Small intestine (tissue), 7 donors: ENCODE measurements around the gene SOCS3. TPM values are rescaled to one million over a fixed set of nuclear protein-coding genes. Genes with fewer than 3 reads are reported as not detected.

Source experiments
- DNase-seq, 2 donors: peaks; one replicate each; pipeline versions ENCODE4 v3.0.0 to v3.0.0-alpha.2; 2013
- FAIRE-seq: peaks from 2 replicates; lab custom pipeline; 2012; peaks lifted over from hg19 to GRCh38; lab: Jason Lieb, UNC
- H3K27ac ChIP-seq, 3 donors: one replicate each; pipeline ENCODE4 v1.5.1; 2013; ENCODE audit warnings: low read length in 2 of 3, mild to moderate bottlenecking in 2 of 3, control low read depth in 1 of 3, inconsistent platforms in 1 of 3, low read depth in 1 of 3, moderate library complexity in 1 of 3
- H3K27me3 ChIP-seq, 3 donors: one replicate each; pipeline ENCODE4 v1.6.1; 2013; ENCODE audit warnings: low read length in 3 of 3, inconsistent platforms in 1 of 3; ENCODE audit not compliant: control insufficient read depth in 3 of 3, insufficient read depth in 3 of 3
- H3K36me3 ChIP-seq, 3 donors: one replicate each; pipeline ENCODE4 v1.6.1; 2013; ENCODE audit warnings: low read length in 3 of 3, inconsistent platforms in 1 of 3, low read depth in 1 of 3, mild to moderate bottlenecking in 1 of 3, moderate library complexity in 1 of 3; ENCODE audit not compliant: control insufficient read depth in 3 of 3, insufficient read depth in 2 of 3
- H3K4me1 ChIP-seq, 3 donors: one replicate each; pipeline ENCODE4 v1.6.1; 2013; ENCODE audit warnings: low read length in 2 of 3, inconsistent platforms in 1 of 3, low read depth in 1 of 3, mild to moderate bottlenecking in 1 of 3, moderate library complexity in 1 of 3; ENCODE audit not compliant: control insufficient read depth in 3 of 3, insufficient read depth in 2 of 3
- H3K4me3 ChIP-seq, 3 donors: one replicate each; pipeline ENCODE4 v1.5.1; 2013; ENCODE audit warnings: low read length in 3 of 3, control low read depth in 1 of 3, inconsistent platforms in 1 of 3, low read depth in 1 of 3, mild to moderate bottlenecking in 1 of 3, moderate library complexity in 1 of 3
- H3K9me3 ChIP-seq, 2 donors: one replicate each; pipeline ENCODE4 v1.6.1; 2013; ENCODE audit warnings: low read depth in 1 of 2, low read length in 1 of 2; ENCODE audit not compliant: control insufficient read depth in 2 of 2, insufficient read depth in 1 of 2
- WGBS, 3 donors: extraction: QIAGEN DNeasy Blood & Tissue Kit; methylation state at CpG; one replicate each; pipeline ENCODE4 v1.1.7; 2013; 5-methylcytosine and 5-hydroxymethylcytosine counted together
- polyA plus RNA-seq, 4 donors: library from polyadenylated mRNA; stranded (reverse) in 3 of 4; unstranded in 1 of 4; fragments of 200-250 nt in 3 of 4; fragments of 120-200 nt in 1 of 4; gene quantifications; one replicate each; pipeline versions ENCODE4 v1.2.1 to v1.2.3, GENCODE V29; 2013
- donor health status: healthy with polysubstance abuse.
- donor health status: control.
- donor health status: control.
- donor health status: Bipolar disorder and iron deficiency.
- donor health status: healthy.

SOCS3 gene
- polyA plus RNA-seq, 4 donors: 3.4 to 67.3 (median 17.2) TPM

DNA sequence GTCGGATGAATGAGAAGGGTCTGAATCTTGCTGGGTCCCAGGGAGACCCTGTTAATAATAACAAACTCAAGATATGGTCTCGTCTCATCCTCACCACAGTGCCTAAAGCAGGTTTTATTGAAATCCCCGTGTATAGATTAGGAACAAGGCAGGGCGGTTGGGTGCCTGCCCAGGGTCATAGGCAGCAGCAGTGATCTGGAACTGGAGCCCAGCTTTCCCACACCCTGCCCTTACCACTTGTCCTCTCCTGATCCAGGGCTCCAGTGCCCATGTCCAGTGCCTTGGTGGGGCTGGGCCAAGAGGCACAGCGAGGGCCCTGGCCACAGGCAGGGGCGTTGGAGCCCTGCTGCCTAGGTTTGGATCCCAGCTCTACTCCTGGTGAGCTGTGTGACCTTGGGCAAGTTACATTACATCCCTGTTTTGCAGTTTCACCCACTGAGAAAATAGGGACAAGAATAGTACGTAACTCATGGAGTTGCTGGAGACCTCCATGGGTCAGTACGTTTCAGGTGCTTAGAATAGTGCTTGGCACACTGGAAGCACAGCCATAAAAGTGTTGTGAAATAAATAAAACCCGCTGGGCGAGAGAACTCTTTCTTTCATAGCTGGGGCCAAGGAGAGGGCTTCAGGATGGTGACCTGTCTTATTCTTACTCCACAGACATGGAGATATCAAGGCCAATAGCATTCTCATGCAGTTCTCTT, 13.9 kb downstream of the SOCS3 start:
- Histone ChIP-seq H3K9me3 (no peaks in the 10 kb centered on the region), H3K4me3 (no peak overlapping the region), H3K27ac (no peak overlapping the region), H3K36me3 (no peaks in the 10 kb centered on the region), H3K27me3 (peaks cover 0 to 53% (median 0%) of the 10 kb centered on the region in 3 donors), H3K4me1 (peaks cover 2 to 17% (median 3%) of the 10 kb centered on the region in 3 donors)
- DNase-seq: no peak
- 56 to 77% (median 70%) methylated on average over 10 of the region's 10 CpGs for WGBS, 3 donors
- FAIRE-seq: no peak

DNA sequence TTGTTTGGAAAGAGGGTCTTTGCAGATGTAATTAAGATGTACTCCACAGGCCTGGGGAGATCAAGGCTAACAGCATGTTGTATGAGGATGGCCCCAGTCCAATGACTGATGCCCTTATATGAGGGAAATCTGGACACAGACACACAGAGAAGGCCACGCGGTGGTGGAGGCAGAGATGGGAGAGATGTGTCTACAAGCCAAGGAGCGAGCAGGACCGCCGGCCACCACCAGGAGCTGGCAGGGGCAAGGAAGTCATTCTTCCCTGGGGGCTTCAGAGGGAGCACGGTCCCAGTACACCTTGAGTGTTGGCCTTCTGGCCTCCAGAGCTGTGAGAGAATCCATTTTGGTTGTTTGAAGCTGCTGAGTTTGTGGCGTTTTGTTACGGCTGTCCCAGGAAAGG, 14.7 kb downstream of the SOCS3 start:
- Histone ChIP-seq H3K9me3 (no peaks in the 10 kb centered on the region), H3K36me3 (no peaks in the 10 kb centered on the region), H3K27ac (peak overlapping the region in 1 of 3 donors; percentile 13), H3K4me3 (no peak overlapping the region), H3K4me1 (peaks cover 2 to 17% (median 3%) of the 10 kb centered on the region in 3 donors), H3K27me3 (peaks cover 0 to 55% (median 0%) of the 10 kb centered on the region in 3 donors)
- 77 to 93% (median 89%) methylated on average over 8 of the region's 8 CpGs for WGBS, 3 donors
- no peak for DNase-seq
- no peak for FAIRE-seq

DNA sequence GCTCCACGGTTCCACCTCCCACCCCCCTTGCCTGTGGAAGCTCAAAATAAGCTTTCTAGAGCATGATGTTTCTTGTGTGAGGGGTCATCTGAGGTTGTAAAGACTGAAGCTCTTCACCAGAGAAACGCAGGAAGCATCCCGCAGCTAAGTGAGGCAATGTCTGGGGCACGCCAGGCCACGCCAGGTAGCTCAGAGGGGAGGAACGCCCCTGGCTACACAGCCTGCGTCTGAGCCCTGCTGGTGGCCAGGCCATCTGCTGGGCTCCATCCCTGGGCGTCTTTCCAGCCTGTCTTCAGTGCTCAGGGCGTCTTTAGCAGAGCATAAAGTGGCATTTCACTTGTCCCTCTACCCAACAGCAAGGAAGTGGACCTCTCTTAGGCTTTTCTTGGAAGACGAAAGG, 15.2 kb downstream of the SOCS3 start:
- Histone ChIP-seq H3K9me3 (no peaks in the 10 kb centered on the region), H3K27ac (no peak overlapping the region), H3K4me3 (no peak overlapping the region), H3K27me3 (peaks cover 0 to 52% (median 0%) of the 10 kb centered on the region in 3 donors), H3K36me3 (no peaks in the 10 kb centered on the region), H3K4me1 (peaks cover 0 to 17% (median 2%) of the 10 kb centered on the region in 3 donors)
- DNase-seq: no peak
- no peak for FAIRE-seq
- WGBS, 3 donors: 73 to 82% (median 77%) methylated on average over 10 of the region's 10 CpGs

DNA sequence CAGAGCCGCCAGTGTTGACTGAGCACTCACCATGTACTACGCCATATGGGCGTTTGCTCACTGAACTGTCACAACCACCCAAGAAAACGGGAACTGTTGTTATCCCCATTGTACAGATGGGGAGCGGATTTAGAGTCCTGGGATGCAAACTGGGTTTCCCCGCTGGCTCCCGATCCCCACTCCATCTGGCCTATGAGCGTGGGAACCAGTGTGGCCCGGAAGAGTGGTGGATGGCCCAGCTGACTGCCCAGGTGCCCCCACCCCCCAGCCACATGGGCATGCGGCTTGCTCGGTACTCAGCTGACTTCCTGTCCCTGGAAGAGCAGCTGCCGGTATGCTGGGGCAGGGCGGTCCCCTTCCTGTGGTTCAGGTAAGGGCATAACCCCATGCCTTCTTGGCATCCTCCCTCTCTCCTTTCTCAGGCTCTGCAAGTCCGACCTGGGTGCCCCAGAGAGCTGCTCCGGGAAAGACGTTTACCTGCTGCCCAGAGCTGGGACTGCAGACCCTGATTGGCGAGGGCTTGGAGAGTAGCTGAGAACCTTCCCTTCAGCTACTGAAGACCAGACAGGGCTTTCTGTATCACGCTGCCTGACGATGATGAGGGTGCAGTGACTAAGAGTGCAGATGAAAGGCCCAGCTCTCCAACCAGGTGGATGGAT, 16.2 kb downstream of the SOCS3 start:
- DNase-seq (peak in 1 of 2 donors; percentile 43), FAIRE-seq (no peak)
- WGBS, 3 donors: 56 to 64% (median 64%) methylated on average over 19 of the region's 19 CpGs
- Histone ChIP-seq H3K36me3 (no peaks in the 10 kb centered on the region), H3K4me1 (peaks cover 0 to 18% (median 2%) of the 10 kb centered on the region in 3 donors), H3K27ac (peak overlapping the region in 2 of 3 donors; percentile 58 to 88), H3K27me3 (peaks cover 0 to 52% (median 0%) of the 10 kb centered on the region in 3 donors), H3K4me3 (no peak overlapping the region), H3K9me3 (no peaks in the 10 kb centered on the region)

DNA sequence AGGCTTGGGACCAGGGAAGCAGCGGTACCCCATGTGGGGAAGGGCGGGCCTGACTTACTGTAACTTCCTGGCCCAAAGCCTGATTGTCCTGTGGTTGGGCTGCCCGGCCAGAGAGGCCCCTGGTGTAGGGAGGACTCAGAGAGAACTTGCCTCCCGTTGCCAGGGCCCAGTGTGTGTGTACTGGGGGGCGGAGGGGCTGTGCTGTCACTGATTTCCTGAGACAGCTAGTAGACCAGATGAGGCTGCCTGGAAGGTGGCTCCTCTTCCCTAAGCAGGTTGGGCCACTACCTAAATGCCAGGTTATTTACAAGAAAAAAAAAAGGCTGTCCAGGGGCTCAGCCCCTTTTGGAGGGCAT, 16.7 kb downstream of the SOCS3 start:
- H3K27me3 ChIP-seq: peaks cover 0 to 51% (median 0%) of the 10 kb centered on the region in 3 donors
- no peak for DNase-seq
- H3K36me3 ChIP-seq: no peaks in the 10 kb centered on the region
- H3K27ac ChIP-seq: peak overlapping the region in 2 of 3 donors; percentile 58 to 88
- no peaks in the 10 kb centered on the region for H3K9me3 ChIP-seq
- 21 to 33% (median 29%) methylated on average over 4 to 5 of the region's 5 CpGs for WGBS, 3 donors
- no peak for FAIRE-seq
- H3K4me1 ChIP-seq: peaks cover 2 to 21% (median 3%) of the 10 kb centered on the region in 3 donors
- H3K4me3 ChIP-seq: no peak overlapping the region

DNA sequence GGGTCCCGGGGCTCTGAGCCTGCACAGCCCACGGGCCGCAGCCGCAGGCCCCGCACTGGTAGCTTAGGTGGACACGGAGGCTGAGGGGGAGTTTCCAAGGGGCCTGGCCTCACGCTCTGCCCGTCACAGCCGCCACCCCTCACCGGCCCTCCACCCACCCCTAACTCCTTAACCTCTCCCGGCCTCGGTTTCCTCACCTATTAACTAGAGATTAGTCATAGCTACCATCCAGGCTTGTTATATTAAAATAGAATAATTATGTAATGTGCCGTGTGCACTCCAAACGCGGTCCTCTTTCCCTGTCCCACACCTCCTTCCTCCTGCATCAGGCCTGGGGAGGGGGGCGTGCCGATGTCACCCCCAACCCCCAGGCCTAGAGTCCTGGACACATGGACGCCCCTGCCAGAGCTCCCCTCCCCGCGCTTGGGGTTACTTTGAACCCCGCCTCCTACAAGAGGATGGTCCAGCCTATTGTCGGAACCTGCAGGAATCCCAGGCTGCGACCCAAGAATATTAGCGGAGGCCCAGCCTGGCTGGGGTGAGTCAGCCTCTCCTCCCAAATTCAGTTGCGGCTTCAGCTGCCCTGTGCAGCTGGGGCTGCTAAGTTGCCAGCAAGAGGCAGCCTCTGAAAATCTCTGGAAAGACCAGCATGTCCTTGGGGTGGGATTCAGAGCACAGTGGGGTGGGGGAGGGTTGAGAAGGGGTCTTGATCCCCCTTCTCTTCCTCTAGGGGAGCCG, 17.3 kb downstream of the SOCS3 start:
- no peak overlapping the region for H3K4me3 ChIP-seq
- 35 to 45% (median 41%) methylated on average over 25 to 26 of the region's 26 CpGs for WGBS, 3 donors
- peaks cover 2 to 21% (median 3%) of the 10 kb centered on the region in 3 donors for H3K4me1 ChIP-seq

DNA sequence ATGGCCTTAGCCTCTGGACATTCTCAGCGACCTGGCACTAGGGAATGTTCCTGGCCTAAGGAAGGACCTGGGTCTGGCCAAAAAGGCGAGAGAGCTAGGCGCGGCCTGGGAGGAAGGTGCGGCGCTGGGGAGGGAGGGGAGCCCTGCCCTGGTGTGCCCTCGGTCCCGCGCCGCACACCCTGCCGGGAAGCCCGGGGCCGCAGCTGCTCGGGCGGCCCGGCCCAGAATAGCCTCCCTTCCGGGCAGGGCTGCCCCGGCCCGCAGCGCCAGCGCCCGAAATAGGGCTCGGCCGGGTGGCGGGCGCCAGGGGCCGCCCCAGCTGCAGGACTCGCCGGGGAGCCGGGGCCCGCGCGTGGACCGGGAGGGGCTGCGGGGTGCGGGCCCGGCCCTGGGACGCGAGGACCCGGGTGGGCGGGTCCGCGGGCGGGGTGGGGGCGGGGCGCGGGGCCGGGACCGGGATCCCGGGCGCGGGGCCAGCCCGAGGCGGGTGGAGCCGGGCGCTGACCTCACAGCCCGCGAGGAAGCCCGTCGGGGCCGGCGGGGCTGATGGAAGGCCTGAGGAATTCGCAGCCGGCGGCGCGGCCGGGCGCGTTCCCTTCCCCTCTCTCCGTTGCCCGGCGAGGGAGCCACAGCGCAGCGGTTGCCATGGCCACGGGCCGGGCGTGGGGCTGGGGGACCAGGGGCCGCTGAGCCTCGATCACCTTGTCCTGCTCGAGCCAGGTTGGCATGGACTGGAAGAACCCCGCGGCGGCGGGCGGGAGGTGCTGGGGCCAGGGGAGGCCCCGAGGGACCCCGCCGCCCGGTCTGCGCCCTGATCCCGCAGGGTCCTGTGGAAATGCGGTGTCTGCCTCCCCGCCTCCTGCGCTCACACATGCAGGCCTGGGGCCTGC, 18.1 kb downstream of the SOCS3 start:
- peaks cover 0 to 45% (median 0%) of the 10 kb centered on the region in 3 donors for H3K27me3 ChIP-seq
- DNase-seq (peak; percentile 71 to 82), FAIRE-seq (no peak)
- peak overlapping the region; percentile 48 to 88 (median 58) for H3K27ac ChIP-seq
- WGBS, 3 donors: 2 to 7% (median 3%) methylated on average over 20 to 95 of the region's 95 CpGs
- H3K4me3 ChIP-seq: peak overlapping the region in 1 of 3 donors; percentile 51
- no peaks in the 10 kb centered on the region for H3K9me3 ChIP-seq
- H3K4me1 ChIP-seq: peaks cover 2 to 21% (median 3%) of the 10 kb centered on the region in 3 donors
- no peaks in the 10 kb centered on the region for H3K36me3 ChIP-seq

More for the DNA sequence above, 17.3 kb downstream of the SOCS3 start:
- Histone ChIP-seq H3K27me3 (peaks cover 0 to 45% (median 0%) of the 10 kb centered on the region in 3 donors), H3K36me3 (no peaks in the 10 kb centered on the region), H3K9me3 (no peaks in the 10 kb centered on the region), H3K27ac (peak overlapping the region; percentile 38 to 88 (median 58))
- DNase-seq: no peak
- no peak for FAIRE-seq
